Measurements from ENCODE around the gene CEACAM16. TPM values are rescaled to one million over a fixed set of nuclear protein-coding genes. Genes with fewer than 3 reads are reported as not detected.

The CEACAM16 gene
- total and polyA plus RNA-seq, 12 donors: 0.27 to 1.4 (median 0.57) TPM; not detected in 7

- Histone ChIP-seq H3K27me3 (no peaks in the 10 kb centered on the region), H3K4me3 (no peak overlapping the region), H3K4me1 (replicated peaks in 1 of 2) (no peaks in the 10 kb centered on the region), H3K36me3 (replicated peaks in 1 of 2) (no peaks in the 10 kb centered on the region), H3K27ac (no peak overlapping the region), H3K9me3 (replicated peaks in 1 of 3) (no peaks in the 10 kb centered on the region)
- TF ChIP-seq POLR2A (IDR thresholded peaks at IDR 0.05) (no peak), CTCF (IDR thresholded peaks at IDR 0.05) (no peak)
- DNase-seq: no peak
- intact Hi-C loops (cut with DNase I): no loop called here
- WGBS, 4 donors: 86 to 97% (median 91%) methylated on average over 5 of the region's 5 CpGs
Observed at GRCh38 chr19:44731081-44731480, 32.1 kb downstream of the CEACAM16 start.

GRCh38 chr19:44731622-44732021 lies 32.7 kb downstream of the CEACAM16 start:
- WGBS, 4 donors: 73 to 84% (median 77%) methylated on average over 4 to 5 of the region's 5 CpGs
- no peak for DNase-seq
- H3K27me3 ChIP-seq: no peaks in the 10 kb centered on the region
- no peaks in the 10 kb centered on the region for H3K9me3 ChIP-seq (replicated peaks in 1 of 3)
- no peak overlapping the region for H3K4me3 ChIP-seq
- no peak overlapping the region for H3K27ac ChIP-seq
- no peak for TF ChIP-seq POLR2A (IDR thresholded peaks at IDR 0.05)
- TF ChIP-seq CTCF (IDR thresholded peaks at IDR 0.05): no peak
- no peaks in the 10 kb centered on the region for H3K36me3 ChIP-seq (replicated peaks in 1 of 2)
- intact Hi-C loops (cut with DNase I): no loop called here
- peaks cover 0 to 2% of the 10 kb centered on the region in 2 donors for H3K4me1 ChIP-seq (replicated peaks in 1 of 2)

- Histone ChIP-seq H3K27me3 (no peaks in the 10 kb centered on the region), H3K36me3 (replicated peaks in 1 of 2) (no peaks in the 10 kb centered on the region), H3K9me3 (replicated peaks in 1 of 3) (no peaks in the 10 kb centered on the region), H3K4me3 (no peak overlapping the region), H3K4me1 (replicated peaks in 1 of 2) (peaks cover 7 to 10% of the 10 kb centered on the region in 2 donors), H3K27ac (no peak overlapping the region)
- no peak for DNase-seq
- 75 to 84% (median 79%) methylated on average over 11 of the region's 11 CpGs for WGBS, 4 donors
- no peak for TF ChIP-seq POLR2A (IDR thresholded peaks at IDR 0.05)
- TF ChIP-seq CTCF (IDR thresholded peaks at IDR 0.05): no peak
- intact Hi-C loops (cut with DNase I): no loop called here
Observed at GRCh38 chr19:44732235-44733014, 33.5 kb downstream of the CEACAM16 start.

GRCh38 chr19:44734357-44734756 lies 35.4 kb downstream of the CEACAM16 start:
- H3K27me3 ChIP-seq: no peaks in the 10 kb centered on the region
- 0 to 45% (median 20%) methylated on average over 1 of the region's 1 CpG for WGBS, 4 donors
- H3K4me1 ChIP-seq (replicated peaks in 1 of 2): peaks cover 7 to 27% of the 10 kb centered on the region in 2 donors
- H3K4me3 ChIP-seq: no peak overlapping the region
- no peaks in the 10 kb centered on the region for H3K36me3 ChIP-seq (replicated peaks in 1 of 2)
- no peaks in the 10 kb centered on the region for H3K9me3 ChIP-seq (replicated peaks in 1 of 3)
- TF ChIP-seq CTCF (IDR thresholded peaks at IDR 0.05): no peak
- TF ChIP-seq POLR2A (IDR thresholded peaks at IDR 0.05): no peak
- no peak for DNase-seq
- H3K27ac ChIP-seq: no peak overlapping the region
- intact Hi-C loops (cut with DNase I): no loop called here
